SU-DHL-6 (cell line): ENCODE results near the gene KPNA3.

Source experiments
- H2AFZ ChIP-seq: fragments of 200-600 bp; sonication (generic); 2 replicates; pipeline ENCODE4 v1.6.1; 2014; ENCODE audit warnings: low read depth, mild to moderate bottlenecking, moderate library complexity, mixed read lengths, antibody characterized with exemption, low read length; ENCODE audit not compliant: severe bottlenecking
- H3F3A ChIP-seq: fragments of 200-600 bp; shearing (Covaris generic); 2 replicates; pipeline ENCODE4 v1.6.0; 2016; ENCODE audit warnings: antibody characterized with exemption, mild to moderate bottlenecking; ENCODE audit not compliant: insufficient read depth
- H3K27ac ChIP-seq: fragments of 200-600 bp; sonication (generic); 2 replicates; pipeline ENCODE4 v1.5.1; 2016; ENCODE audit warnings: low read depth, mild to moderate bottlenecking, low read length, moderate library complexity, mixed read lengths
- H3K27me3 ChIP-seq: fragments of 200-600 bp; sonication (generic), shearing (Covaris generic); 2 replicates; pipeline ENCODE4 v1.6.0; 2014; ENCODE audit warnings: mild to moderate bottlenecking, low read length
- H3K36me3 ChIP-seq: fragments of 200-600 bp; sonication (generic); 2 replicates; pipeline ENCODE4 v1.6.1; 2014; ENCODE audit warnings: mild to moderate bottlenecking, low read length, mixed read lengths
- H3K4me2 ChIP-seq: fragments of 300-600, 200-600 bp; shearing (Covaris generic), sonication (generic); 2 replicates; pipeline ENCODE4 v1.6.0; 2014; ENCODE audit warnings: low read length, low read depth, mild to moderate bottlenecking; ENCODE audit not compliant: poor library complexity, severe bottlenecking
- H3K4me3 ChIP-seq: fragments of 200-600 bp; sonication (generic); 2 replicates; pipeline ENCODE4 v1.5.1; 2014; ENCODE audit warnings: antibody characterized with exemption, low read length, mild to moderate bottlenecking, mixed read lengths; ENCODE audit not compliant: insufficient read depth, poor library complexity, severe bottlenecking
- H3K79me2 ChIP-seq: fragments of 200-600 bp; sonication (generic); 2 replicates; pipeline ENCODE4 v1.6.1; 2014; ENCODE audit warnings: mild to moderate bottlenecking, low read length, moderate library complexity; ENCODE audit not compliant: insufficient read depth
- H3K9ac ChIP-seq: fragments of 200-600 bp; sonication (generic); 2 replicates; pipeline ENCODE4 v1.7.0; 2014; ENCODE audit warnings: mild to moderate bottlenecking, low read length
- H3K9me2 ChIP-seq: fragments of 200-600 bp; sonication (generic); replicated peaks from 2 replicates; pipeline ENCODE4 v1.6.1; 2014; ENCODE audit warnings: low read length; ENCODE audit not compliant: insufficient read depth
- H3K9me3 ChIP-seq: fragments of 200-600 bp; sonication (generic); 2 replicates; pipeline ENCODE4 v1.6.1; 2014; ENCODE audit warnings: low read length, mixed read lengths; ENCODE audit not compliant: insufficient read depth
- H4K20me1 ChIP-seq: fragments of 200-600 bp; sonication (generic); 2 replicates; pipeline ENCODE4 v1.6.1; 2014; ENCODE audit warnings: low read depth, mild to moderate bottlenecking, antibody characterized with exemption, low read length, moderate library complexity, mixed read lengths
- EZH2phosphoT487 ChIP-seq: fragments of 200-600 bp; sonication (generic), shearing (Covaris generic); conservative IDR thresholded peaks from 2 replicates; pipeline ENCODE4 v1.6.1; 2018; ENCODE audit warnings: mild to moderate bottlenecking, antibody characterized with exemption, low read length, moderate library complexity, mixed read lengths
- TF ChIP-seq, protein P1 (sequence below): fragments of 200-600 bp; sonication (generic); IDR thresholded peaks from one replicate; pipeline ENCODE4 v1.5.1; 2017; ENCODE audit warnings: antibody characterized with exemption, mild to moderate bottlenecking, low read length, moderate library complexity; ENCODE audit not compliant: insufficient read depth, poor library complexity, severe bottlenecking

Gene KPNA3

DNA sequence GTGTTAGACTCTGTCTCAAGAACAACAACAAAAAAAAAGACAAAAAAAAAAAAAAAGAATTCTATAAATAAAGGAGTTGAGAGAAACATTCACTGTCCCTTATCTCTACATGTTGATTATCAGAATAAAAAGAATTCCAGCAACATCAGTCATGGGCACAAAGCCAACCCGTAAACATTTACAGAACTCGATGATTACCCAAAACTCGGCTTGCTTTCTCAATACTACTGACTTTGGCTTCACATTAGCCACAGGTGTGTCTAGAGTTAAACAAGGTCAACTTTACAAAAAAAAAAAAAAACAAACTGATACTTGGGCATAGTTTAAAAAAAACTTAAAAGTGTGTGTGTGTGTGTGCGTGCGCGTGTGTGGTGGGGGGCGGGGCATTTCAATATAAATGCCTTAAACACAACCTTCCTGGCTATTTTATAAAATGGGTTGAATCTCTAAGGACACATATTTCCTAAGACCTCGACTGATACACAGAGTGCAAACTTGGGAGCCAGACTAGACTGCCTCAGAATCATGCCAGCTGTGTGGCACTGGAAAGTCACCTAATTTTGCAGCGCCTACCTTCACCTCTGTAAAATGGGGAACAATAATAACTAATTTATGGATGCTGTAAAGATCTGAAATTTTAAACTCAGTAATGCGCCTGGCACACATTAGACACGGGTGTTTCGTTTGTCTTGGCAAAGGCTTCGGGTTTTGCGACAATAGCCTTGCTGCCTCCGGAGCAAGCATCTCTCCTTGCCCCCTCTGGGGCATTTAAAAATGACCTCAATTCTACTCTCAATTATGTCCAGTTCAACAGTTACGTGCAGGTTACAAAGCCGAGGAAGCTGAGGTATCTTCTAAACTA, 102.1 kb downstream of the KPNA3 start:
- Histone ChIP-seq H3K4me2 (peak overlapping the region; percentile 84), H2AFZ (peak overlapping the region; percentile 78), H3K27ac (0 out of 2 replicates have a peak overlapping the region, but pooled peaks have one; percentile 23), H3K9me2 (no peaks in the 10 kb centered on the region), H3K36me3 (no peaks in the 10 kb centered on the region), H3K27me3 (no peaks in the 10 kb centered on the region), H3K9me3 (no peaks in the 10 kb centered on the region), H4K20me1 (no peaks in the 10 kb centered on the region), H3K9ac (peak overlapping the region; percentile 67), H3K4me3 (peak overlapping the region; percentile 71), H3K79me2 (peaks cover 11% of the 10 kb centered on the region; the same call in 1 of the 2 replicates), H3F3A (peaks cover 14% of the 10 kb centered on the region; the same call in 1 of the 2 replicates)
- TF ChIP-seq, protein P1, sequence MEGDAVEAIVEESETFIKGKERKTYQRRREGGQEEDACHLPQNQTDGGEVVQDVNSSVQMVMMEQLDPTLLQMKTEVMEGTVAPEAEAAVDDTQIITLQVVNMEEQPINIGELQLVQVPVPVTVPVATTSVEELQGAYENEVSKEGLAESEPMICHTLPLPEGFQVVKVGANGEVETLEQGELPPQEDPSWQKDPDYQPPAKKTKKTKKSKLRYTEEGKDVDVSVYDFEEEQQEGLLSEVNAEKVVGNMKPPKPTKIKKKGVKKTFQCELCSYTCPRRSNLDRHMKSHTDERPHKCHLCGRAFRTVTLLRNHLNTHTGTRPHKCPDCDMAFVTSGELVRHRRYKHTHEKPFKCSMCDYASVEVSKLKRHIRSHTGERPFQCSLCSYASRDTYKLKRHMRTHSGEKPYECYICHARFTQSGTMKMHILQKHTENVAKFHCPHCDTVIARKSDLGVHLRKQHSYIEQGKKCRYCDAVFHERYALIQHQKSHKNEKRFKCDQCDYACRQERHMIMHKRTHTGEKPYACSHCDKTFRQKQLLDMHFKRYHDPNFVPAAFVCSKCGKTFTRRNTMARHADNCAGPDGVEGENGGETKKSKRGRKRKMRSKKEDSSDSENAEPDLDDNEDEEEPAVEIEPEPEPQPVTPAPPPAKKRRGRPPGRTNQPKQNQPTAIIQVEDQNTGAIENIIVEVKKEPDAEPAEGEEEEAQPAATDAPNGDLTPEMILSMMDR = no peak
- TF ChIP-seq EZH2phosphoT487 = no peak

DNA sequence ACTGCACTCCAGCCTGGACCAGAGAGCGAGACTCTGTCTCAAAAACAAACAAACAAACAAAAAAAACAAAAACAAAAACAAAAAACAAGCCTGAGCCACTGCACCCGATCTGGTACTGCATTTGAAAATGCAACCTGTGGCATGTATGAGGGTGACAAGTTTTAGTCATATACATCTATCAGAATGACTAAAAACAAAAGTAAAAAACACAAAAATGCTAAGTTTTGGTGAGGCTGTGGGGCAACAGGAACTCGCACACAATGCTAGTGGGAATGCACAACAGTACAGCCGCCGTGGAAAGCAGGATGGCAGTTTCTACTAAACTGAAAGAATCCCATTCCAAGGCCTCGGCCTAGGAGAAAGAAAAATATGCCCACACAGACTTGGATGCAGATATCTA, 109.0 kb downstream of the KPNA3 start:
- Histone ChIP-seq H3F3A (peaks cover 9% of the 10 kb centered on the region; the same call in 1 of the 2 replicates), H2AFZ (no peak overlapping the region), H3K36me3 (no peaks in the 10 kb centered on the region), H4K20me1 (no peaks in the 10 kb centered on the region), H3K27me3 (no peaks in the 10 kb centered on the region), H3K4me2 (no peak overlapping the region), H3K9ac (no peak overlapping the region), H3K9me3 (no peaks in the 10 kb centered on the region), H3K79me2 (peaks cover 13% of the 10 kb centered on the region; the same call in 1 of the 2 replicates), H3K4me3 (no peak overlapping the region), H3K27ac (no peak overlapping the region), H3K9me2 (no peaks in the 10 kb centered on the region)
- TF ChIP-seq, protein P1 = no peak
- no peak for TF ChIP-seq EZH2phosphoT487

DNA sequence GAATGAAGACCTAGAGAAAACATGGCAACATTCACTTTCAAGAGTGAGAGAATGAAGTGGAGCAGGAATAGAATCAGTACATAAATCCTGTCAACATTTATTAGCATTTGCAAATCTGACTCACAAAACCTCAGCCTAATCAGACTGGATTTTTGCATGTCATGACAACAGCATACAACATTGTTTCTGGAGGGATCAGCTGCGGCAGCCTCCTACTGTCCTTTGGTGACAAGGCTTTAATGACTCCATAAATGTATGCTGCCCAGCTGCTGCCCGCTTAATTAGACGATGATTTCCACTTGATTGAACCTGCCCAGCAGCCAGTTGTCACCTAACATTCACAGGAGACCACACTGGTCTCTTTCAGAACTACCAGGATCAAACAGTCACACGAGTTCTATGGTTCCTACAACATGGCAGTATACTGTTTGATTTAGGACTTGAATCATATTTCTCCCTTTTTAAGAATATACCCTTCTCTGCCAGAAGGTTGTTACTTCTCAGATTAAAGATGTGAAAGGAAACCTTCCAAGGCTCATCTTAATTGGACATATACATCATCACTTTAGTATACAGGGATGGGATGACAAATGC, 110.5 kb downstream of the KPNA3 start:
- Histone ChIP-seq H3K9ac (no peak overlapping the region), H4K20me1 (no peaks in the 10 kb centered on the region), H3K27ac (no peak overlapping the region), H3K79me2 (peaks cover 19% of the 10 kb centered on the region; the same call in 1 of the 2 replicates), H3K4me2 (no peak overlapping the region), H3K9me3 (no peaks in the 10 kb centered on the region), H3K4me3 (no peak overlapping the region), H3K36me3 (no peaks in the 10 kb centered on the region), H3K27me3 (no peaks in the 10 kb centered on the region), H2AFZ (no peak overlapping the region), H3K9me2 (no peaks in the 10 kb centered on the region), H3F3A (peaks cover 9% of the 10 kb centered on the region; the same call in 1 of the 2 replicates)
- TF ChIP-seq, protein P1 = no peak
- no peak for TF ChIP-seq EZH2phosphoT487
